RWPE2 (cell line): ENCODE measurements around the gene SPAG16.

Experiments used
- ATAC-seq: fragments of 200-7000 bp; cut with Tn5 transposase; 3 replicates; pipeline ENCODE4 v1.9.1; 2021; ENCODE audit warnings: low read depth
- DNase-seq: peaks from one replicate; pipeline ENCODE4 v3.0.0-alpha.2; 2020; ENCODE audit warnings: low spot score
- H3K27ac ChIP-seq: fragments of 450-650 bp; 2 replicates; pipeline ENCODE4 v1.5.1; 2017; ENCODE audit warnings: mild to moderate bottlenecking; ENCODE audit not compliant: poor library complexity, severe bottlenecking
- H3K27me3 ChIP-seq: fragments of 250-450 bp; sonication (Bioruptor Pico); 2 replicates; pipeline ENCODE4 v1.5.1; 2021; ENCODE audit warnings: mild to moderate bottlenecking, moderate library complexity; ENCODE audit not compliant: insufficient read depth, poor library complexity, severe bottlenecking
- H3K36me3 ChIP-seq: fragments of 250-450 bp; sonication (Bioruptor Pico); 2 replicates; pipeline ENCODE4 v1.5.1; 2020; ENCODE audit warnings: low read depth, mild to moderate bottlenecking, moderate library complexity
- H3K4me1 ChIP-seq: fragments of 250-450 bp; sonication (Bioruptor Pico); 2 replicates; pipeline ENCODE4 v1.5.1; 2021; ENCODE audit warnings: mild to moderate bottlenecking, moderate library complexity; ENCODE audit not compliant: insufficient read depth, poor library complexity, severe bottlenecking
- H3K4me3 ChIP-seq: fragments of 250-450 bp; sonication (Bioruptor Pico); 2 replicates; pipeline ENCODE4 v1.5.1; 2021; ENCODE audit warnings: mild to moderate bottlenecking, moderate library complexity; ENCODE audit not compliant: severe bottlenecking
- H3K9me3 ChIP-seq: fragments of 250-450 bp; sonication (Bioruptor Pico); 2 replicates; pipeline ENCODE4 v1.5.1; 2021; ENCODE audit warnings: mild to moderate bottlenecking, moderate library complexity; ENCODE audit not compliant: severe bottlenecking
- CTCF ChIP-seq: fragments of 450-650 bp; IDR thresholded peaks from one replicate; pipeline ENCODE4 v1.5.1; 2017; ENCODE audit warnings: mild to moderate bottlenecking, moderate library complexity; ENCODE audit not compliant: poor library complexity, severe bottlenecking

The SPAG16 gene

GRCh38 chr2:213411582-213412289, 127.5 kb downstream of the SPAG16 start:
- DNase-seq (no peak), ATAC-seq (peak; percentile 69)
- no peak for TF ChIP-seq CTCF
- Histone ChIP-seq H3K4me1 (peaks cover 10% of the 10 kb centered on the region), H3K36me3 (no peaks in the 10 kb centered on the region), H3K27me3 (no peaks in the 10 kb centered on the region), H3K27ac (peak overlapping the region; percentile 45), H3K4me3 (no peak overlapping the region), H3K9me3 (no peaks in the 10 kb centered on the region)

- ATAC-seq, result no peak
- no peak for TF ChIP-seq CTCF
- Histone ChIP-seq H3K36me3 (no peaks in the 10 kb centered on the region), H3K27ac (no peak overlapping the region), H3K9me3 (no peaks in the 10 kb centered on the region), H3K27me3 (no peaks in the 10 kb centered on the region), H3K4me1 (peaks cover 10% of the 10 kb centered on the region), H3K4me3 (no peak overlapping the region)
- no peak for DNase-seq
These were observed 130.8 kb downstream of the SPAG16 start for GRCh38 chr2:213415093-213415492.

GRCh38 chr2:213416832-213417231, 132.6 kb downstream of the SPAG16 start:
- no peak for DNase-seq
- Histone ChIP-seq H3K36me3 (no peaks in the 10 kb centered on the region), H3K4me1 (peaks cover 5% of the 10 kb centered on the region), H3K27ac (no peak overlapping the region), H3K9me3 (no peaks in the 10 kb centered on the region), H3K4me3 (no peak overlapping the region), H3K27me3 (no peaks in the 10 kb centered on the region)
- TF ChIP-seq CTCF, result no peak
- ATAC-seq, result no peak

GRCh38 chr2:213419980-213420379, 135.7 kb downstream of the SPAG16 start:
- Histone ChIP-seq H3K27me3 (no peaks in the 10 kb centered on the region), H3K4me3 (no peak overlapping the region), H3K4me1 (no peaks in the 10 kb centered on the region), H3K27ac (no peak overlapping the region), H3K9me3 (no peaks in the 10 kb centered on the region), H3K36me3 (no peaks in the 10 kb centered on the region)
- TF ChIP-seq CTCF, result no peak
- DNase-seq (no peak), ATAC-seq (no peak)

- Histone ChIP-seq H3K4me3 (no peak overlapping the region), H3K27me3 (no peaks in the 10 kb centered on the region), H3K27ac (no peak overlapping the region), H3K4me1 (no peaks in the 10 kb centered on the region), H3K9me3 (no peaks in the 10 kb centered on the region), H3K36me3 (no peaks in the 10 kb centered on the region)
- TF ChIP-seq CTCF, result no peak
- DNase-seq, result no peak
- ATAC-seq, result no peak
These were observed 136.6 kb downstream of the SPAG16 start for GRCh38 chr2:213420828-213421385.
